Coronary artery (tissue), 2 donors: ENCODE measurements around the gene DMP1.
A peak's percentile ranks its signal among the peaks of the same experiment; 100 is the strongest.
"Not testable (repeated sequence)": the region's sequence is repeated elsewhere in the genome, so short reads cannot be mapped to it uniquely, and the experiment has no call there.

Experiments used
- DNase-seq: peaks from one replicate; pipeline ENCODE4 v3.0.0-alpha.2; 2017; ENCODE audit warnings: low spot score
- H3K27ac ChIP-seq, 2 donors: fragments of 200-600 bp; sonication (generic); one replicate each; pipeline ENCODE4 v1.5.1; 2016 to 2019
- H3K4me3 ChIP-seq: fragments of 200-600 bp; sonication (generic); 2 replicates; pipeline ENCODE4 v1.5.1; 2016; ENCODE audit warnings: mild to moderate bottlenecking, moderate library complexity
- CTCF ChIP-seq: fragments of 200-600 bp; sonication (generic); IDR thresholded peaks from one replicate; pipeline ENCODE4 v1.5.1; 2019; ENCODE audit warnings: antibody characterized with exemption

DMP1 gene

DNA sequence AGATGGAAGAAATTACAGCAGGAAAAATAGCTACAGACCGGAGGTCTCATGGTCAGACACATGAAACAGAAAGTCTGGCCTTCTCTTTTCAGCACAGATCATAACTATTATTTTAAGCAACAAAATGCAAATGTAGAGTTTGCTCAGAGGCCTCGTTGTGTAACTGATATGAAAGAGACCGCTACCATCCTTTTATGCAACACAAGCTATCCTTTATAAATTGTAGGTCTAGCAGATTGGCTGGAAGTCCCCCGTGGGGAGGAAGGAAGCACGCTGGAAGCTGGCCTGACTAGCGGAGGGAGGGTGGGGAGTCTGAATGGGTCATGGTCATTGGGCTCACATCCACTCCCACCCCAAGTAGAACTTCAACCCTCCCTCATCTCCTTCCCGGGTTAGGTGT is 27.7 kb downstream of the DMP1 start:
- H3K27ac ChIP-seq = no peak overlapping the region
- no peak for TF ChIP-seq CTCF
- no peak for DNase-seq
- H3K4me3 ChIP-seq = no peak overlapping the region

- DNase-seq = no peak
- peak; percentile 59 for TF ChIP-seq CTCF
- no peak overlapping the region for H3K4me3 ChIP-seq
Observed at GRCh38 chr4:87679449-87680169, 29.5 kb downstream of the DMP1 start.

GRCh38 chr4:87680271-87680670 is 30.2 kb downstream of the DMP1 start:
- DNase-seq = no peak

More at GRCh38 chr4:87679449-87680169, 29.5 kb downstream of the DMP1 start:
- no peak overlapping the region for H3K27ac ChIP-seq

DNA sequence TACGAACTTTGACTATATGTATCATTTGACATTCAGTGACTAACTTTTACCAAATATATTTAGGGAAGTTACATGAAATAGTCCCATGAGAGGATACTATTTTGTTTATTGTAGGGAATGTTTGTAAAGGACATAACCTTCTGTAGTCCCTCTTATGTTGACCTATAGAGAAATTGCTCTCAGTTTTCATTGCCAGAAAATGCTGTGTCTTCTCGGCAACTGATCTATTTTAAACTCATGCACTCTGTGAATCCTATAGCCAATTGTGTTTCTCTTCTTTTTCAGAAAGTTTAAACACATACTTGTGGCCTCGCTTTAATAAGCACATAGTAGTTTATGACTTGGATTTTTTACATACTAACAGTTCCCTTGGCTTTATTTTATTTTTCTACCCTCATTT is 38.2 kb downstream of the DMP1 start:
- no peak overlapping the region for H3K4me3 ChIP-seq
- no peak for DNase-seq
- H3K27ac ChIP-seq = no peak overlapping the region
- TF ChIP-seq CTCF = no peak

More at GRCh38 chr4:87680271-87680670, 30.2 kb downstream of the DMP1 start:
- no peak for TF ChIP-seq CTCF
- Histone ChIP-seq H3K27ac (no peak overlapping the region), H3K4me3 (no peak overlapping the region)

GRCh38 chr4:87690947-87691346 is 40.9 kb downstream of the DMP1 start:
- not testable (repeated sequence) for H3K4me3 ChIP-seq

DNA sequence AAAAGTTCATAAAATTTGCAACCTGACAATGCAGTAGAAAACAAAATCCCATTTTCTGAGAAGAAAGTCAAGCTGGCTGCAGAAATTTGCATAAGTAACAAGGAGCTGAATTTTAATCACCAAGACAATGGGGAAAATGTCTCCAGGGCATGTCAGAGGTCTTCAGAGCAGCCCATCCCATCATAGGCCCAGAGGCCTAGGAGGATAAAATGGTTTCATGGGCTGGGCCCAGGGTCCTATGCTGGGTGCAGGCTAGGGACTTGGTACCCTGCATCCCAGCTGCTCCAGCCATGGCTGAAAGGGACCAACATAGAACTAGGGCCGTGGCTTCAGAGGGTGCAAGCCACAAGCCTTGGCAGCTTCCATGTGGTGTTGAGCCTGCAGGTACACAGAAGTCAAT is 42.0 kb downstream of the DMP1 start:
- not testable (repeated sequence) for DNase-seq, H3K4me3 ChIP-seq, H3K27ac ChIP-seq

More at GRCh38 chr4:87690947-87691346, 40.9 kb downstream of the DMP1 start:
- DNase-seq, H3K27ac ChIP-seq: not testable (repeated sequence)

- Histone ChIP-seq H3K27ac (no peak overlapping the region), H3K4me3 (no peak overlapping the region)
- no peak for TF ChIP-seq CTCF
- no peak for DNase-seq
Observed at GRCh38 chr4:87697272-87697671, 47.2 kb downstream of the DMP1 start.

DNA sequence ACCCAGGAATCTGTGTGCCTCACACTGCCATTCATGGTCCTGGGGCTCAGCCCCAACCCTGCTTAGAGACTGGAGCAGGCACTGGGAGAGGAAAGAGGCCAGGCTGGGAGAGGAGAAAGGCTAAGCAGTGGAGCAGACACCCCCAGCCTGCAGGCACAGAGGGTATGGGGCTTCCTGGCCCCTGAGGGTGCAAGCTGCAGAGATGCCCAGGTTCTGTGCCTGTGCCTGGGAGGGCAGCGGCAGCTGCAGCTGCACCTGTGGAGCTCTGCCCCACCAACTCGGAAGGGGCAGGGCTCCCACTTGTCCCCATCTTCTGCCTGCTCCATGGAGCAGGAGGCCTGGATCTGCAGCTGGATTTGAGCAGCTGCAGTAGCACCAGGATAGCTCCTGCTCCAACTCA is 47.9 kb downstream of the DMP1 start:
- no peak for TF ChIP-seq CTCF
- no peak for DNase-seq
- Histone ChIP-seq H3K4me3 (no peak overlapping the region), H3K27ac (no peak overlapping the region)
